Measurements from ENCODE around the gene ZBTB20.

ZBTB20 gene

DNA sequence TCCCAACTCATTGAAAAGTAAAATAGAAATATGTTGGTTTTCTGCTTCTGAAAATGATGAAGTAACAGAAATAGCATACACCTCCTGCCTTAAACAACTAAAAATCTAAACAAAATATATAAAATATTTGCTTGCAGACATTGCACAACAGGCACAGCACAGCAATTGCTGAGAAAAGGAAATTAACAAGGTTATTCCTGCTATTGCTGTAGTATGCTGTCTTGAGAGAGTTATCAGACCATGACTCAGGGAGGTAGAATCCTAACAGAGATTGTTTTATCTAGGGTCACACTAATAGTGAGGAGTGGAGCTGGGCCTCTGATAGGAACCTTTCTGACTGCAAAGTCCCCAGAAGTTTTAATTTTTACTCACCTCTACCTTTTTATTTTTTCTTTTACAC, 72.6 kb downstream of the ZBTB20 start:
- Histone ChIP-seq H3K4me3 (ENCODE audit: low read depth in 1 of 5, low read length in 5 of 5) (no peak overlapping the region), H3K9ac (ENCODE audit: low read length in 5 of 5) (no peak overlapping the region), H3K36me3 (ENCODE audit: control insufficient read depth in 5 of 5, insufficient read depth in 5 of 5, low read length in 5 of 5) (peaks cover 0 to 7% (median 3%) of the 10 kb centered on the region in 5 donors), H3K4me1 (ENCODE audit: control insufficient read depth in 5 of 5, insufficient read depth in 5 of 5, low read length in 5 of 5) (peaks cover 0 to 12% (median 0%) of the 10 kb centered on the region in 5 donors), H3K27me3 (ENCODE audit: control insufficient read depth in 5 of 5, insufficient read depth in 4 of 5, low read length in 5 of 5) (no peaks in the 10 kb centered on the region), H3K27ac (ENCODE audit: low read depth, low read length) (no peak overlapping the region), H3K9me3 (ENCODE audit: control insufficient read depth in 5 of 5, low read length in 5 of 5) (no peaks in the 10 kb centered on the region)

DNA sequence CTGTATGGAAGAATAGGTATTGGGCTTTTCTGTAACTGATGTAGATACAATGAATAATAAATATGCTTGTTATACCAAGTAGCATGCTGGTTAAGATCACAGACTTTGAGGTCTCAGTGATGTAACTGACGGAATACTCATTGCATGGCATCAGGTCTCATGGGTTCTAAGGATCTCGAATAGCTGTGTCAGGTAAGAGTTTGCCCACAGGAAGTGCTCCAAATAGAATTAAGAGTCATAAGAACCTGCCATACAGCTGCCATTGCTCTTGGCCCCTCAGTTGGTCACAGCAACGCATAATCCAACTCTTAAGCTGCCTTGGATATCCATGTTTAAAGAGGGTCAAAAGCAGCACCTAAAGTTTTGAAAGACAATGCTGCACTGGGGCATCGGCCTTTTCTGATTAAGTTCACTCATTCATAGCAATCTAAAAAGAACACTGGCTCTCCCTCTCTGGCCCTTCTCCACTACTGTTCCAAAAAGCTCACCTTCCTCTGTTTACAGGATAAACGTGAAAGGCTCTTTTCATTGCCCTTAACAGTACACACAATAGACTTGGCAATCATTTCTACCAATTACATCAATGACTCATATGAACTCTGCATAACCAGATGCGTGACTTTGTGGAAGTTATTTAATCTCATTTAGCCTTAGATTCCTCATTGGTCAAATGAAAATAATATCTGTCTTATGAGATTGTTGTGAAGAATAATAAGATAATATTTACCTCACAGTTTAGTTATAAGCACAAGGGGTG, 74.6 kb downstream of the ZBTB20 start:
- no peak overlapping the region for H3K9ac ChIP-seq (ENCODE audit: low read length in 5 of 5)

DNA sequence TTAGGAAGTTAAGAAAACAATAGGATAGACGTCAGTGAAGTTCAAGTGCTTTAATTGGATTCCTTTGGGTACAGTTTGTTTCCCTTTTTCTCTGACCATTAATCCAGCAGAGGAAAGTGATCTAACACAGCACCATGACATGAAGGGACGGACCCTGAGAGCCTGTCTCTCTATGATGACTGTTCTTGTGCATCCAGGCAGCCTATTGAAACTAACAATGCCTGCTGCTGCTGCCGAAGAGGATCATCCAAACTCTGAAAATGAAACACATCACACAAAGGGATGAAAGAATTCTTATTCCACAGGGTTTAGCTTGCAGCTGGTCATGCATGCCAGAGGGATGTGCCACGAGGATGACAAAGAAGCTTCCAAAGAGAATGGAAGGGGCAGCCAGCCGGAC, 75.5 kb downstream of the ZBTB20 start:
- Histone ChIP-seq H3K4me3 (ENCODE audit: low read depth in 1 of 5, low read length in 5 of 5) (peak overlapping the region in 2 of 5 donors; percentile 32 to 34), H3K27ac (ENCODE audit: low read depth, low read length) (peak overlapping the region; percentile 21), H3K27me3 (ENCODE audit: control insufficient read depth in 5 of 5, insufficient read depth in 4 of 5, low read length in 5 of 5) (no peaks in the 10 kb centered on the region), H3K4me1 (ENCODE audit: control insufficient read depth in 5 of 5, insufficient read depth in 5 of 5, low read length in 5 of 5) (peaks cover 0 to 17% (median 0%) of the 10 kb centered on the region in 5 donors), H3K9me3 (ENCODE audit: control insufficient read depth in 5 of 5, low read length in 5 of 5) (no peaks in the 10 kb centered on the region), H3K36me3 (ENCODE audit: control insufficient read depth in 5 of 5, insufficient read depth in 5 of 5, low read length in 5 of 5) (peaks cover 0 to 13% (median under 1%) of the 10 kb centered on the region in 5 donors), H3K9ac (ENCODE audit: low read length in 5 of 5) (no peak overlapping the region)

More for the DNA sequence above, 74.6 kb downstream of the ZBTB20 start:
- Histone ChIP-seq H3K36me3 (ENCODE audit: control insufficient read depth in 5 of 5, insufficient read depth in 5 of 5, low read length in 5 of 5) (peaks cover 0 to 13% (median 3%) of the 10 kb centered on the region in 5 donors), H3K9me3 (ENCODE audit: control insufficient read depth in 5 of 5, low read length in 5 of 5) (no peaks in the 10 kb centered on the region), H3K27ac (ENCODE audit: low read depth, low read length) (peak overlapping the region; percentile 21), H3K27me3 (ENCODE audit: control insufficient read depth in 5 of 5, insufficient read depth in 4 of 5, low read length in 5 of 5) (no peaks in the 10 kb centered on the region), H3K4me3 (ENCODE audit: low read depth in 1 of 5, low read length in 5 of 5) (no peak overlapping the region), H3K4me1 (ENCODE audit: control insufficient read depth in 5 of 5, insufficient read depth in 5 of 5, low read length in 5 of 5) (peaks cover 0 to 17% (median 0%) of the 10 kb centered on the region in 5 donors)

DNA sequence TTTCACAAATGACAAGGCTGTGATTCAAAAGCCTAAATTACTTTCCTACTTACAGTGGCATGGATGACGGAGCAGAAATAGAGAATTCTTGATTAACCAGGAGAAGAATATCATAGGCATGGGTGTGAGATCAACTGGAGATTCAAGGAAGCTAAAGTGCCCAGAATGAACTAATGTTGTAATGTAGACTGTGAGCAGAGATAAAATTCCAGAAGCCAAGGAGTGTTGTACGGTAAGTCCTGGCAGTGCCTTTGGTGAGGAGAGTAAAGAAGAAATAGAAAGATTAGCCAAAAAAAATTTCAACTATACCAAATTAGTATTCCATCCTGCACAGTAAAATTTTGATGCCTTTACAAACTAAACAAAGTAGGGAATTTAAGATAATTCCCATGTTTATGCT, 75.9 kb downstream of the ZBTB20 start:
- no peaks in the 10 kb centered on the region for H3K27me3 ChIP-seq (ENCODE audit: control insufficient read depth in 5 of 5, insufficient read depth in 4 of 5, low read length in 5 of 5)
- no peak overlapping the region for H3K9ac ChIP-seq (ENCODE audit: low read length in 5 of 5)
- H3K36me3 ChIP-seq (ENCODE audit: control insufficient read depth in 5 of 5, insufficient read depth in 5 of 5, low read length in 5 of 5), result peaks cover 0 to 13% (median 0%) of the 10 kb centered on the region in 5 donors
- H3K4me1 ChIP-seq (ENCODE audit: control insufficient read depth in 5 of 5, insufficient read depth in 5 of 5, low read length in 5 of 5), result peaks cover 0 to 17% (median 0%) of the 10 kb centered on the region in 5 donors
- H3K9me3 ChIP-seq (ENCODE audit: control insufficient read depth in 5 of 5, low read length in 5 of 5), result no peaks in the 10 kb centered on the region
- peak overlapping the region in 2 of 5 donors; percentile 32 to 34 for H3K4me3 ChIP-seq (ENCODE audit: low read depth in 1 of 5, low read length in 5 of 5)
- peak overlapping the region; percentile 21 for H3K27ac ChIP-seq (ENCODE audit: low read depth, low read length)

DNA sequence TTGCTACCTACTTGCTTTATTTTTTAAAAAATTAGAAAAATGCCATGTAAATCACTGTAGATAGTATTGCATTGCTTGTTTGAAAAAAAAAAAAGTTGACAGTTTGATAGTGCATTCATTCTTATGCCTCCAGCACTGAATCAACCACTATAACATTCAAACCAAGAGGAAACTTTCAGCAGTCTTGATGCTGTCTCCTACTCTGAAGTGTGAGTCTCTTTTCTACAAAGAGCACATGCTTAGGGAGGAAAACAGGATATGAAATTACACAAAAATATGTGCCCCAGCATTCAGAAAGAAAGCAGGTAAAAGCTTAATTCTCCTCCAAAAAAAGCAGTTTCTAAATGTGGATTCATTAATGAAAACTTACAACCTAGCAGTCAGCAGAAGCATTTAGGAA, 78.3 kb downstream of the ZBTB20 start:
- Histone ChIP-seq H3K4me3 (ENCODE audit: low read depth in 1 of 5, low read length in 5 of 5) (peak overlapping the region in 1 of 5 donors; percentile 17), H3K27me3 (ENCODE audit: control insufficient read depth in 5 of 5, insufficient read depth in 4 of 5, low read length in 5 of 5) (no peaks in the 10 kb centered on the region), H3K9ac (ENCODE audit: low read length in 5 of 5) (peak overlapping the region in 1 of 5 donors; percentile 33), H3K27ac (ENCODE audit: low read depth, low read length) (no peak overlapping the region), H3K4me1 (ENCODE audit: control insufficient read depth in 5 of 5, insufficient read depth in 5 of 5, low read length in 5 of 5) (peaks cover 0 to 17% (median 0%) of the 10 kb centered on the region in 5 donors), H3K9me3 (ENCODE audit: control insufficient read depth in 5 of 5, low read length in 5 of 5) (no peaks in the 10 kb centered on the region), H3K36me3 (ENCODE audit: control insufficient read depth in 5 of 5, insufficient read depth in 5 of 5, low read length in 5 of 5) (peaks cover 0 to 10% (median 0%) of the 10 kb centered on the region in 5 donors)

DNA sequence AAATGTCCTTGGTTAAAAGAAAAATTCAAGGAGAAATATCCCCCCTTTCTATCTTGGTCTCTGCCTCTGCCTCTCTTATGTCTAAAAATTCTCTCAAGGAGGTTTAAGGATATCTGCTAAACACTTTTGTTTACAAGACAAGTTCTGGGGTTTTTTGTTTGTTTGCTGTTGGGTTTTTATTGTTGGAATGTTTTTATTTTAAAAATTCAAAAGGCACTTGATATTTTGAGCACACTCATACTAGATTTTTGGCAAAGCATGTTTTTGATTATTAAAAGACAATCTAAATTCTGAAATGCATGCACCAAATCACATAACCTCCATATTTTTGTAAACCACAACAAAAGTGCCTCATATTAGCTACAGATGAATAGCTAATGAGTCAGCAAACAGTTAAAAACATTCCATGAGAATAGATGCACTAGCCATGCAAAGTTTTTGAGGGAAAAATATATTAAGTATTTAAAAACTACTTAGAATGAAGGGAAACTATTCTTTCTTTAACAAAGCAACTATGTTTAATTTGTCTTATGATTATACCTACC, 84.6 kb downstream of the ZBTB20 start:
- Histone ChIP-seq H3K9ac (ENCODE audit: low read length in 5 of 5) (no peak overlapping the region), H3K4me3 (ENCODE audit: low read depth in 1 of 5, low read length in 5 of 5) (no peak overlapping the region), H3K9me3 (ENCODE audit: control insufficient read depth in 5 of 5, low read length in 5 of 5) (no peaks in the 10 kb centered on the region), H3K27ac (ENCODE audit: low read depth, low read length) (no peak overlapping the region), H3K36me3 (ENCODE audit: control insufficient read depth in 5 of 5, insufficient read depth in 5 of 5, low read length in 5 of 5) (no peaks in the 10 kb centered on the region), H3K4me1 (ENCODE audit: control insufficient read depth in 5 of 5, insufficient read depth in 5 of 5, low read length in 5 of 5) (peaks cover 0 to 6% (median 2%) of the 10 kb centered on the region in 5 donors), H3K27me3 (ENCODE audit: control insufficient read depth in 5 of 5, insufficient read depth in 4 of 5, low read length in 5 of 5) (no peaks in the 10 kb centered on the region)

DNA sequence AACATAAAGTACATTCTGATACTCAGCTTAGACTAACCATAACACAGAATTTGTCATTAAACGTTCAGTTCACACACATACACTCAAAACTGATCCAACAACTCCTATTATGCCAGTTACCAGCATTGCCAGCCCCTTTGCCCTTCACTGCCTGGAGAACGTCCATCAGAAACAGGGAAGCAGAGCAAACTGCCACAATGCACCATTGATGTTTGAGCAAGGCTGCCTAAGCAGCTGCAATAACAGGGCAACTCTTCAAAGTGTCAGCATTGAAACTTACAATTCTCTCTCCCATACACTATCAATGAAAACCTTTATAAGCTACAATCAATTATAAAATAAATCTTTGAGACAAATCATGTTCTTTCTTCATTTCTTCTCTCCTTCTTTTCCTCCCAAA, 85.1 kb downstream of the ZBTB20 start:
- no peaks in the 10 kb centered on the region for H3K36me3 ChIP-seq (ENCODE audit: control insufficient read depth in 5 of 5, insufficient read depth in 5 of 5, low read length in 5 of 5)
- H3K27ac ChIP-seq (ENCODE audit: low read depth, low read length), result no peak overlapping the region
- no peak overlapping the region for H3K9ac ChIP-seq (ENCODE audit: low read length in 5 of 5)
- H3K4me1 ChIP-seq (ENCODE audit: control insufficient read depth in 5 of 5, insufficient read depth in 5 of 5, low read length in 5 of 5), result peaks cover 0 to 6% (median 2%) of the 10 kb centered on the region in 5 donors
- H3K9me3 ChIP-seq (ENCODE audit: control insufficient read depth in 5 of 5, low read length in 5 of 5), result no peaks in the 10 kb centered on the region
- no peak overlapping the region for H3K4me3 ChIP-seq (ENCODE audit: low read depth in 1 of 5, low read length in 5 of 5)
- no peaks in the 10 kb centered on the region for H3K27me3 ChIP-seq (ENCODE audit: control insufficient read depth in 5 of 5, insufficient read depth in 4 of 5, low read length in 5 of 5)

DNA sequence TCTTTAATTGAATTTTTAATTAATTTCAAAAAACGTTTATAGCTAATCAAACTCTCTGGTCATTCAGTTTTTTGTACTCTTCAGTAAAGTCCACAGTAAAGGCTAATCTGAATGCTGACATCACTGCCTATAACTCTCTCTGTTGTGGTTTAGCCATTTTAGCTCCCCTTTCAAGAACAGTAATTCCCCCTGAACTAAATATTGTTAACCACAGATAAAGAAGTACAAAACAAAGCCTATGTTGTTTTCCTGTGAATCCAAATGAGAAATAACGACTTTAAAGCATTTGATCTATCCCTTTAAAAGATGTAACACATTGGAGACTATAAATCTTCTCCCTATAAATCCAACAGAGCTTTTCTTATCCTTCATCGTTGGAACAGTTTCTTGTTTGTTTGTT, 94.2 kb downstream of the ZBTB20 start:
- Histone ChIP-seq H3K4me1 (ENCODE audit: control insufficient read depth in 5 of 5, insufficient read depth in 5 of 5, low read length in 5 of 5) (no peaks in the 10 kb centered on the region), H3K4me3 (ENCODE audit: low read depth in 1 of 5, low read length in 5 of 5) (no peak overlapping the region), H3K27ac (ENCODE audit: low read depth, low read length) (no peak overlapping the region), H3K27me3 (ENCODE audit: control insufficient read depth in 5 of 5, insufficient read depth in 4 of 5, low read length in 5 of 5) (no peaks in the 10 kb centered on the region), H3K36me3 (ENCODE audit: control insufficient read depth in 5 of 5, insufficient read depth in 5 of 5, low read length in 5 of 5) (no peaks in the 10 kb centered on the region), H3K9ac (ENCODE audit: low read length in 5 of 5) (no peak overlapping the region), H3K9me3 (ENCODE audit: control insufficient read depth in 5 of 5, low read length in 5 of 5) (no peaks in the 10 kb centered on the region)

DNA sequence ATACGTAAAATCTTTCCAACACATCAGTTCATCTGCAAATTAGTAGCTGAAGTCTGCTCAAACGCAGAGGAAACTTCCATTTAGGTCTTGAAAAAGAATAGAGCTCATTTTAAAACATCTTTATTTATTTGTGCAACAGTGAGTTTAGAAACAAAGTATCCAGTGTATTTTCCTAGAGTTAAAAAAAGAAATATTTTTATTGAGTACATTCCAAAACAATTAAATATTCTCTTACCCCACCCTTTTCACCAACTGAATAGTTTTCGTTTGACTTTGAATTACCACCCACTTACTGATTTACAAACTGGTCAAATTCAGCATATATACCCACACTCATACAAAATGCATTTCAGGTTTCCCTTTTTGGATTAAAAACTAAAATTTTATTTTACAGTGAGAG, 104.7 kb downstream of the ZBTB20 start:
- H3K27ac ChIP-seq (ENCODE audit: low read depth, low read length), result no peak overlapping the region
- H3K4me3 ChIP-seq (ENCODE audit: low read depth in 1 of 5, low read length in 5 of 5), result no peak overlapping the region
- no peaks in the 10 kb centered on the region for H3K36me3 ChIP-seq (ENCODE audit: control insufficient read depth in 5 of 5, insufficient read depth in 5 of 5, low read length in 5 of 5)
- no peaks in the 10 kb centered on the region for H3K27me3 ChIP-seq (ENCODE audit: control insufficient read depth in 5 of 5, insufficient read depth in 4 of 5, low read length in 5 of 5)
- no peak overlapping the region for H3K9ac ChIP-seq (ENCODE audit: low read length in 5 of 5)
- peaks cover 0 to 8% (median 0%) of the 10 kb centered on the region in 5 donors for H3K4me1 ChIP-seq (ENCODE audit: control insufficient read depth in 5 of 5, insufficient read depth in 5 of 5, low read length in 5 of 5)
- H3K9me3 ChIP-seq (ENCODE audit: control insufficient read depth in 5 of 5, low read length in 5 of 5), result no peaks in the 10 kb centered on the region

DNA sequence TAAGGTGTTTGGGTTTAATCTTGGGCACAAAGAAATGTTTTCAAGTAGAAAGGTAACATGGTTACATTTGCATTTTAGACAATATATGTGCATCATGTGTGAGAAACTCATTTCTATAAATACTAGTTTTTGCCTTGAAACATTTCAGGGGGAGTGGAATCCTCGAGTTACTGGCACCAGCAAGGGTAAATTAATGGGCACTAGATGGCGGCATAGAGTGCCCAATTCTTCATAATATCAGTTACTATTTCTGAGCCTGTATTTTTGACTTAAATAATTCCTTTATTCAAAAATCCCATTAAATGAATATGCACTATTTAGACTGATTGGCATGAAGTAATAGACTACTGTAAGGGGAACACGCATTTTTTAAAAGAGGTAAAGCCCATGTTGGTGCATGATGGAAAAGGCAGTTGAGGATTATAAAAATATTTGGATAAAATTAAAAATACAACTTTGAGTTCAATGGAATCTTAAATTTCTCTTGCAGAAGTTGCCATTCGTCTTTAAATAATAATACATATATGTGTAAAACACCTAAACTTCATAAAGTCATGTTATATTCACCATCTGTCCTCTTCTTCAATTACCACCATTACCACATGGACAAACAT, 106.3 kb downstream of the ZBTB20 start:
- no peaks in the 10 kb centered on the region for H3K9me3 ChIP-seq (ENCODE audit: control insufficient read depth in 5 of 5, low read length in 5 of 5)
- no peak overlapping the region for H3K27ac ChIP-seq (ENCODE audit: low read depth, low read length)
- no peaks in the 10 kb centered on the region for H3K27me3 ChIP-seq (ENCODE audit: control insufficient read depth in 5 of 5, insufficient read depth in 4 of 5, low read length in 5 of 5)

More for the DNA sequence above, 106.3 kb downstream of the ZBTB20 start:
- H3K9ac ChIP-seq (ENCODE audit: low read length in 5 of 5), result no peak overlapping the region
- no peaks in the 10 kb centered on the region for H3K36me3 ChIP-seq (ENCODE audit: control insufficient read depth in 5 of 5, insufficient read depth in 5 of 5, low read length in 5 of 5)
- peaks cover 0 to 6% (median 0%) of the 10 kb centered on the region in 5 donors for H3K4me1 ChIP-seq (ENCODE audit: control insufficient read depth in 5 of 5, insufficient read depth in 5 of 5, low read length in 5 of 5)
- no peak overlapping the region for H3K4me3 ChIP-seq (ENCODE audit: low read depth in 1 of 5, low read length in 5 of 5)
